UCSD-AML1 (cell line): Measurements from ENCODE around the gene DDC.
A peak's percentile ranks its signal among the peaks of the same experiment; 100 is the strongest.
"Not testable (repeated sequence)": the region's sequence is repeated elsewhere in the genome, so short reads cannot be mapped to it uniquely, and the experiment has no call there.

ENCODE experiments used
- DNase-seq: peaks from one replicate; lab custom pipeline; 2025; ENCODE audit not compliant: unreplicated experiment; lab: John Stamatoyannopoulos, UW

DDC gene

GRCh38 chr7:50555594-50556140, 9.5 kb downstream of the DDC start:
- no peak for DNase-seq

- DNase-seq = no peak
These were observed 10.5 kb downstream of the DDC start for GRCh38 chr7:50554431-50555322.

DNA sequence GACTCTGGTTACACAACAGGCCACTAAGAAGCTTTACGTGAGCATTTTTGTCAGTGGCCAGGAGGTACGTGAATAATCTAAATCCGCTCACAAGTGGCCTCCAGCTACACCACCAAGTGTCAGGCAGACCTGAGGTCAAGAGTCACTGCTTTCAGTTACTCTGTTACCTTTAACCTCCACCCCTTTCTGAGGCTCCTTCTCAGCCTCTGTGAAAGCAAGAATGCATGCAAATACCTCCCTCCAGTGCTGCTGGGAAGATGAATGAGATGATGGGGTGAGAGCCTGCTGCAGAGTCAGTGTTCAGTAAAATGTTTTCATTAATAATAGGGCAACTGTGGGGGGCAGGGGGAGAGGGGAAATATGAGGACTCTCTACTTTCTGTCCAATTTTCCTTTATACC, 11.2 kb downstream of the DDC start:
- no peak for DNase-seq

DNA sequence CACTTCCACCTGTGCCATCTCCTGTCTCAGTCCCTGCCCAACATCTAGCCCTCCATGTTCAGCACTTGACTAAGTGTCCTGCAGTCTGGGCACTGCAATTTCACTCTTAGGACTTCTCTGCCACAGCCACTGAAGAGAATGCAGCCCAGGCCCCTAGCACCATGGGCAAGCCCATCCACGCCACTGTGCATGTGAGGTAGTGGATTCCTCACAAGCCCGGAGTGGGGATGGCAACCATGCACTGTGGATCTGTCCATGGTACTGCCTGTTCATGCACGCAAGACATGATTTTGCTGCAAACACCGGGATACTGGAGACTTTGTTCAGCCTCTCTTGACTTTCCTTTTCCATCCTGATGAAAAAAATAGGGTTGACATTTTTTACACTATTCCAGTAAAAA, 12.3 kb downstream of the DDC start:
- DNase-seq = peak; percentile 15

DNA sequence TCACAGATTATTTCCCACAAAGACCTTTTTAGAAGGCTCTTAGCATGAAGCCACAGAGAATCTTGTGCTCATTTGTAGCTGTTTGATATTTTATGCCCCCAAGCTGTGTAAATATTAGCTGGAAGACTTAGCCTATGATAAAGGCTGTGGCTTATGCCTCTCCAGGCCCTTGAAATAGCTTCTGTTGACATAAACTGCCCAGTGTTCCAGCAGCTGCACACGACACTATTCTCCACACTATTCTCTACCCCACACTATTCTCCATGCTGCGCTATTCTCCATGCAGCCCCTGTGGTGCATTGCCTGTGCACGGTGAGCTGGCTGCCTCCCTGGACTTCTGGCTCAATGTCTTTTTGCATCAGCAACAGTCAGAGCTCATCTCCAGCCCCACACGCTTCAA, 13.1 kb downstream of the DDC start:
- DNase-seq = no peak

- not testable (repeated sequence) for DNase-seq
These were observed 19.6 kb downstream of the DDC start for GRCh38 chr7:50545613-50546012.

DNA sequence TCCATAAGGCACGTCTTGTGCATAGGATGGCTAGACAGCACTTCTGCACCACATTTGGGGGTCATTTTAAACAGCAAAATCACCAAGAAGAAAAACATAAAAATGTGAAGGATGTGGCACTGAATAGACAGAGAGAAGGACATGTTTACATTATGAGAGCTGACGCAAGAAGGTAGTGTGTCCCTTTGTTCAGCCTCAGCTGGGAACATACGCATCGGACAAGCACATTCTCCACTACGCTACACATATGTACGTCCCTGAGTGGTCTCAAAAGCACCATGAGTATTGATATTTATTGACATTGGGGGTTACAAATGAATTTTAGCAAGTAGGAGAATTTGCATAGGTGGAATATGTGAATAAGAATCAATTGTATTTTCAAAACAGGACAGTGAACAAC, 20.2 kb downstream of the DDC start:
- no peak for DNase-seq

DNA sequence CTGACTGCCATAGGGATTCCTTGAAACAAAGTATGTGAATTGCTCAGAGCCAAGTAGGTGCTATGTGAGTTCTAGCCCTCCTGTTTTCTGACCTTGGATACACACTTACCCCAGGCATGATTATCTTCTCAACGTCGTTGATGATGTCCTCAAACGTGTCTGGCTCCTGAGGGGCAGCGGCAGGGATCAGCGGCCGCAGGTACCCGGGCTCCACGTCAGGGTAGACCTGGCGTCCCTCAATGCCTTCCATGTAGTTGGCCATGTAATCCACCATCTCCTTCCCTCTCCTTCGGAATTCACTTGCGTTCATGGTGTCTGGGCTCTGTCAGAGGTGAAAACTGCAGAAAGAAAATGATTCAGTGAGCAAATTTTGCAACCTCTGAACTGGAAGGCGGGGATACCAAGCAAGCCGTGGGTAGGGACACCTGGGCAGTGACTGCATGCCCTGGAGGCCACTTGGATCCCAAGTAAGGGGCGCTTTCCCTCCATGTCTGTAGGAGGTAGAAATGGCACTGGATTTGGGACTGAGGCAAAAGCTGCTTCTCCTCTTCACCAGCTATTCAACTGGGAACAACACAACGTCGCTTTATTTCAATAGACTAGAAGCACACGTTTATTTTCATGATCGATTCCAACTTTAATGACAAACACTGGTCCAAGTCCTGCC, 21.3 kb downstream of the DDC start:
- DNase-seq = no peak

- DNase-seq = no peak
These were observed 23.1 kb downstream of the DDC start for GRCh38 chr7:50542132-50542531.

- no peak for DNase-seq
These were observed 24.2 kb downstream of the DDC start for GRCh38 chr7:50540785-50541579.

DNA sequence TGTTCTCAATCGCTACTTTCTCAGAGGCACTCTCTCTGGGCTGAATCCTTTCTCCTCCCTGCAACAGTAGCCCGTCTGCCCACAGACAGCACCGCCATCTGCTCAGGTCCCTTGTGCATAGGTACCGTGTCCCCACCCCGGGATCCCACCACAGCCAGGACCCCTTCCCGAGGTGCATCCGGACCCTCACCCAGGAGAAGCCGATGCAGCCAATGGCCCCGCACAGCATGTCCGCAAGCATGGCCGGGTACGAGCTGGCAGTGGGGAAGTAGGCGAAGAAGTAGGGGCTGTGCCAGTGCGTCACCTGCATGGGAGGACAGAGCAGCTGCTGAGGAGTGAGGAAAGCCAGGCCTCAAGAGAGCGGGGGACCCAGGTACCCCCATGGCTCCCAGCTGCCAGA, 25.5 kb downstream of the DDC start:
- no peak for DNase-seq

DNA sequence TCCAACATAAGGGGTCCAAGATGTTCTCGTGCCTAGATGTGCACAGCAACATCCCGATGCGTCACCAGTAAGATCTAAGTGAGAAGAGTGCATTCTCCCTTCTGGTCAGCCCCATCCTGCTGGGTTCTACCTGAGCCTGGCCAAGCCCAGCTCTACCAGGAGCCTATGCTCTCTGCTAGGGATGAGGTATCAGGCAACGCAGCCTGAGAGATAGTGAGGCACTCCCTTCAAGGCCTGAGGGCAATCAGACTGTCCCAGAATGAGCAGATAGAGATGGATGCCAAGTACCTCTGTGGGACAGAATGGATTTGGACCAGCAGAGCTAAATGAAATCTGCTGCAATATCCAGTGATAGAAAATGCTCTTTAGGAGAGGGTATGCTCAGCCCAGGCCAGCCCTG, 26.7 kb downstream of the DDC start:
- no peak for DNase-seq

DNA sequence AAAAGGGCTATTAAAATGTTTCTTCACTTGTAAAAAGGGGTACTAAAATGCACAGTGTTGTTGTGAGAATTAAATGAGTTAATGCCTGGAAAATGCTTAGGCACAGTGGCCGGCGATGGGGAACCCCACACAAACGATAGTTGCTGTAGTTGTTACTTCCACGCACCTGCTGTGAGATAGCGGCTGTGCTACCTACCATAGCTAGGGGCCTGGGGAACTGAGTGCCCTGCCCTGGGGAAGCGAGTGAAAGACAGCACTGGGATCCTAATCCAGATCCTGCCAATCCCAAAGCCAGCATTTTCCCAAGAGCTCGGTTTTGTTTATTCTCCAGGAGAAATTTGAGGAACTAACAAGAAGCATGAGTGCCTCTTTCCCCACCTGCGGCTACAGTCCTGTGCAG, 27.8 kb downstream of the DDC start:
- no peak for DNase-seq

- DNase-seq = not testable (repeated sequence)
These were observed 29.9 kb downstream of the DDC start for GRCh38 chr7:50535291-50535711.

DNA sequence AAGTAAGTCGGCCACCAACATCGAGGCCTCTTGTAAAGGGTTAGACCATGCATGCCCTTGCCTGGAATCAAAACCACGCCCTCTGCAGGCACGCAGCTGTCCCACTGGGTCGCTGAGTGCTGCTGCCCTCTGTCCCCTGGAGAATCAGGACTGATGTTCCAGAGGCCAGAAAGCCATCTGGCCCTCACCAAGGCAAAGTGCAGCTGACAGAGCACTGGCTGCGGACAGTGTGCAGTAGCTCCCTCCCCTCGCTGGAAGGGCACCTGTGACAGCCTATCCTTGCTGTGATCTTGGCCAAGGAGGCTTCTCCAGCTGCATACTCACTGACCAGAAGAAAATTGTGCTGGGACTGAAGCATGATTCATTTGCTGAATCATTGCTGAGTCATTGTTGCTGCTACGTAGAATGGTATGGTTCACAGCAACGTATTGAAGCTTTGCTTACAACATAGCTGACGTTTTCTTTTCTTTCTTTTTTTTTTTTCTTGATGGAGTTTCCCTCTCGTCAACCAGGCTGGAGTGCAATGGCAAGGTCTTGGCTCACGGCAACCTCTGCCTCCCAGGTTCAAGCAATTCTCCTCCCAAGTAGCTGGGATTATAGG, 30.4 kb downstream of the DDC start:
- DNase-seq = peak; percentile 21

GRCh38 chr7:50533866-50534265, 31.3 kb downstream of the DDC start:
- DNase-seq = no peak

- no peak for DNase-seq
These were observed 33.3 kb downstream of the DDC start for GRCh38 chr7:50531928-50532327.

DNA sequence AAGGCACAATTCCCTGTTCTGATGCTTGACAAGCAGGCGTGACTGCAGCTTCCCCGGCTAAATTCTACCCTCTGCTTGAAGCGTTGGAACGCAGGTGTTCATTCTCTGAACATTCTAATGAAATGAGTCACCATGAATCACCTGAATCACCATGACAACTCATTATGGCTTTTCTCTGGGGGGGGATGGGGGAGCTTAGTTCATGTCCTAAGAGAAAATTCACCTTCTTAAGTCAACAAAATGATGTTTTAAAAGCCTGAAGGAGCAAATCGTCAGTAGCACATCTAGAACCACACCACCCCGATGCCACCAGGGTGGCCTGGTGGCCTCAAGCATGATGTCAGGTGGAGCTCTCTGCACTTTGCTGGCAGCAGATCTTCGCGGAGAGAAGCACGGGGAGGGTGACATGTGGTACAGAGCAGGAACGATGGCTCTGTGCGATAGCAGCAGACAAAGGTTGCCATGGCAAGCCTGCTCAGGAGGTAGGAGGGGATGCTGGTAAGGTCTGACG, 33.7 kb downstream of the DDC start:
- no peak for DNase-seq

- no peak for DNase-seq
These were observed 34.4 kb downstream of the DDC start for GRCh38 chr7:50530766-50531165.

GRCh38 chr7:50529093-50529862, 35.9 kb downstream of the DDC start:
- no peak for DNase-seq
